TTC549 (cell line): ENCODE data around the gene NPAS2.

ENCODE experiments used
- FAIRE-seq: peaks from 2 replicates; lab custom pipeline; 2012; peaks lifted over from hg19 to GRCh38; lab: Jason Lieb, UNC

NPAS2 gene

GRCh38 chr2:100945433-100945740, 125.4 kb downstream of the NPAS2 start:
- FAIRE-seq, result no peak

GRCh38 chr2:100945930-100946607, 126.1 kb downstream of the NPAS2 start:
- FAIRE-seq, result no peak

- no peak for FAIRE-seq
Measured at GRCh38 chr2:100948942-100949811, 129.2 kb downstream of the NPAS2 start.

- no peak for FAIRE-seq
Measured at GRCh38 chr2:100952512-100952911, 132.6 kb downstream of the NPAS2 start.

- no peak for FAIRE-seq
Measured at GRCh38 chr2:100953406-100954043, 133.6 kb downstream of the NPAS2 start.

- FAIRE-seq, result no peak
Measured at GRCh38 chr2:100954044-100954420, 134.1 kb downstream of the NPAS2 start.

- no peak for FAIRE-seq
Measured at GRCh38 chr2:100955226-100955625, 135.3 kb downstream of the NPAS2 start.

- no peak for FAIRE-seq
Measured at GRCh38 chr2:100956081-100956480, 136.1 kb downstream of the NPAS2 start.

- FAIRE-seq, result no peak
Measured at GRCh38 chr2:100957996-100958653, 138.2 kb downstream of the NPAS2 start.

GRCh38 chr2:100959225-100959880, 139.4 kb downstream of the NPAS2 start:
- FAIRE-seq, result no peak

GRCh38 chr2:100960688-100961087, 140.7 kb downstream of the NPAS2 start:
- no peak for FAIRE-seq

GRCh38 chr2:100962366-100963025, 142.6 kb downstream of the NPAS2 start:
- no peak for FAIRE-seq

GRCh38 chr2:100963026-100963375, 143.1 kb downstream of the NPAS2 start:
- FAIRE-seq, result no peak

- FAIRE-seq, result no peak
Measured at GRCh38 chr2:100964222-100964621, 144.3 kb downstream of the NPAS2 start.

- no peak for FAIRE-seq
Measured at GRCh38 chr2:100964681-100965169, 144.8 kb downstream of the NPAS2 start.

GRCh38 chr2:100965596-100965995, 145.7 kb downstream of the NPAS2 start:
- no peak for FAIRE-seq

GRCh38 chr2:100967716-100968115, 147.8 kb downstream of the NPAS2 start:
- FAIRE-seq, result no peak

- FAIRE-seq, result no peak
Measured at GRCh38 chr2:100968146-100969145, 148.5 kb downstream of the NPAS2 start.

GRCh38 chr2:100969998-100970397, 150.1 kb downstream of the NPAS2 start:
- FAIRE-seq, result no peak

- no peak for FAIRE-seq
Measured at GRCh38 chr2:100971221-100971620, 151.3 kb downstream of the NPAS2 start.
